ENCODE data around the gene GTF2IRD1. TPM values are rescaled to one million over a fixed set of nuclear protein-coding genes. Genes with fewer than 3 reads are reported as not detected.

Gene GTF2IRD1
- total and polyA plus RNA-seq, 9 of the 15 experiments (the other 6 are each of a cell fraction or from before 2014, with no cell fraction given) = 9.1 to 30.2 (median 14.0) TPM

GRCh38 chr7:74454021-74454924 lies 567 bp downstream of the GTF2IRD1 start (continued):
- TF ChIP-seq, protein P1, sequence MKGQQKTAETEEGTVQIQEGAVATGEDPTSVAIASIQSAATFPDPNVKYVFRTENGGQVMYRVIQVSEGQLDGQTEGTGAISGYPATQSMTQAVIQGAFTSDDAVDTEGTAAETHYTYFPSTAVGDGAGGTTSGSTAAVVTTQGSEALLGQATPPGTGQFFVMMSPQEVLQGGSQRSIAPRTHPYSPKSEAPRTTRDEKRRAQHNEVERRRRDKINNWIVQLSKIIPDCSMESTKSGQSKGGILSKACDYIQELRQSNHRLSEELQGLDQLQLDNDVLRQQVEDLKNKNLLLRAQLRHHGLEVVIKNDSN (CRISPR knock-in tag; IDR thresholded peaks at IDR 0.05) = 0 out of 2 replicates have a peak, but pooled peaks have one; percentile 13
- TF ChIP-seq, protein P2, sequence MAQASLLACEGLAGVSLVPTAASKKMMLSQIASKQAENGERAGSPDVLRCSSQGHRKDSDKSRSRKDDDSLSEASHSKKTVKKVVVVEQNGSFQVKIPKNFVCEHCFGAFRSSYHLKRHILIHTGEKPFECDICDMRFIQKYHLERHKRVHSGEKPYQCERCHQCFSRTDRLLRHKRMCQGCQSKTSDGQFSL (CRISPR knock-in tag; IDR thresholded peaks at IDR 0.05) = peak; percentile 47; the same call in 1 of the 2 replicates
- TF ChIP-seq, protein P2 (tag; IDR thresholded peaks at IDR 0.05) = peak in 1 of 2 experiments; percentile 83; a peak in 2 of 4 replicates
- TF ChIP-seq, protein P3, sequence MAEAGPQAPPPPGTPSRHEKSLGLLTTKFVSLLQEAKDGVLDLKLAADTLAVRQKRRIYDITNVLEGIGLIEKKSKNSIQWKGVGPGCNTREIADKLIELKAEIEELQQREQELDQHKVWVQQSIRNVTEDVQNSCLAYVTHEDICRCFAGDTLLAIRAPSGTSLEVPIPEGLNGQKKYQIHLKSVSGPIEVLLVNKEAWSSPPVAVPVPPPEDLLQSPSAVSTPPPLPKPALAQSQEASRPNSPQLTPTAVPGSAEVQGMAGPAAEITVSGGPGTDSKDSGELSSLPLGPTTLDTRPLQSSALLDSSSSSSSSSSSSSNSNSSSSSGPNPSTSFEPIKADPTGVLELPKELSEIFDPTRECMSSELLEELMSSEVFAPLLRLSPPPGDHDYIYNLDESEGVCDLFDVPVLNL (CRISPR knock-in tag; IDR thresholded peaks at IDR 0.05; ENCODE audit: low read depth) = no peak
- TF ChIP-seq E2F3 (CRISPR knock-in tag; IDR thresholded peaks at IDR 0.05) = no peak
- TF ChIP-seq, protein P4, sequence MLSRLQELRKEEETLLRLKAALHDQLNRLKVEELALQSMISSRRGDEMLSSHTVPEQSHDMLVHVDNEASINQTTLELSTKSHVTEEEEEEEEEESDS (CRISPR knock-in tag; IDR thresholded peaks at IDR 0.05) = no peak
- 0 out of 2 replicates have a peak, but pooled peaks have one; percentile 23 for TF ChIP-seq POLR2G (IDR thresholded peaks at IDR 0.05; ENCODE audit: low read depth, low read length)
- TF ChIP-seq USF2 (CRISPR knock-in tag; IDR thresholded peaks at IDR 0.05) = peak; percentile 63
- peak; percentile 62 for TF ChIP-seq BHLHE40 (IDR thresholded peaks at IDR 0.05; ENCODE audit: low read length)
- TF ChIP-seq, protein P5, sequence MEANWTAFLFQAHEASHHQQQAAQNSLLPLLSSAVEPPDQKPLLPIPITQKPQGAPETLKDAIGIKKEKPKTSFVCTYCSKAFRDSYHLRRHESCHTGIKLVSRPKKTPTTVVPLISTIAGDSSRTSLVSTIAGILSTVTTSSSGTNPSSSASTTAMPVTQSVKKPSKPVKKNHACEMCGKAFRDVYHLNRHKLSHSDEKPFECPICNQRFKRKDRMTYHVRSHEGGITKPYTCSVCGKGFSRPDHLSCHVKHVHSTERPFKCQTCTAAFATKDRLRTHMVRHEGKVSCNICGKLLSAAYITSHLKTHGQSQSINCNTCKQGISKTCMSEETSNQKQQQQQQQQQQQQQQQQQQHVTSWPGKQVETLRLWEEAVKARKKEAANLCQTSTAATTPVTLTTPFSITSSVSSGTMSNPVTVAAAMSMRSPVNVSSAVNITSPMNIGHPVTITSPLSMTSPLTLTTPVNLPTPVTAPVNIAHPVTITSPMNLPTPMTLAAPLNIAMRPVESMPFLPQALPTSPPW (CRISPR knock-in tag; IDR thresholded peaks at IDR 0.05) = peak; percentile 59
- 0 out of 2 replicates have a peak, but pooled peaks have one; percentile 26 for TF ChIP-seq TOE1 (IDR thresholded peaks at IDR 0.05; ENCODE audit: borderline replicate concordance)
- no peak for TF ChIP-seq TOE1 (CRISPR knock-in tag; IDR thresholded peaks at IDR 0.05; ENCODE audit: borderline replicate concordance, low read depth)
- TF ChIP-seq POLR3G (IDR thresholded peaks at IDR 0.05; ENCODE audit: extremely low read depth, insufficient read length, insufficient replicate concordance) = no peak
- peak; percentile 33 for TF ChIP-seq TAF1 (IDR thresholded peaks at IDR 0.05; ENCODE audit: control insufficient read depth, extremely low read depth, insufficient read depth, low read length, severe bottlenecking)
- TF ChIP-seq TFE3 (CRISPR knock-in tag; IDR thresholded peaks at IDR 0.05) = peak; percentile 31; the same call in 1 of the 2 replicates
- peak; percentile 17; the same call in 1 of the 2 replicates for TF ChIP-seq PHF8 (IDR thresholded peaks at IDR 0.05; ENCODE audit: borderline replicate concordance, low read length)
- TF ChIP-seq ZBTB7A (IDR thresholded peaks at IDR 0.05; ENCODE audit: borderline replicate concordance, control insufficient read depth, low read depth, low read length) = 0 out of 2 replicates have a peak, but pooled peaks have one; percentile 37
